Kidney (tissue), 14 donors: ENCODE data around the gene JAK1. TPM values are rescaled to one million over a fixed set of nuclear protein-coding genes. Genes with fewer than 3 reads are reported as not detected.

Source experiments
- DNase-seq, 5 donors: peaks; one replicate each; pipeline ENCODE4 v3.0.0-alpha.2; 2013 to 2020
- FAIRE-seq: peaks from 2 replicates; lab custom pipeline; 2012; peaks lifted over from hg19 to GRCh38; lab: Jason Lieb, UNC
- H3K27ac ChIP-seq, 2 donors: one replicate each; pipeline ENCODE4 v1.7.0; 2013; ENCODE audit warnings: low read depth in 2 of 2, low read length in 2 of 2, inconsistent platforms in 1 of 2
- H3K27me3 ChIP-seq: one replicate; pipeline ENCODE4 v1.7.1; 2013; ENCODE audit warnings: low read length, inconsistent platforms; ENCODE audit not compliant: control insufficient read depth, insufficient read depth
- H3K36me3 ChIP-seq, 3 donors: one replicate each; pipeline versions ENCODE4 v1.7.0 to v1.7.1; 2013; ENCODE audit warnings: low read length in 3 of 3, control low read depth in 1 of 3, inconsistent platforms in 1 of 3; ENCODE audit not compliant: insufficient read depth in 3 of 3, control insufficient read depth in 2 of 3
- H3K4me1 ChIP-seq, 3 donors: one replicate each; pipeline versions ENCODE4 v1.7.0 to v1.7.1; 2013; ENCODE audit warnings: low read length in 3 of 3, inconsistent platforms in 1 of 3, low read depth in 1 of 3; ENCODE audit not compliant: control insufficient read depth in 2 of 3, insufficient read depth in 2 of 3
- H3K4me3 ChIP-seq, 3 donors: one replicate each; pipeline versions ENCODE4 v1.7.0 to v1.8.1; 2013; ENCODE audit warnings: low read length in 3 of 3, control low read depth in 1 of 3, inconsistent platforms in 1 of 3
- H3K9ac ChIP-seq, 3 donors: one replicate each; pipeline versions ENCODE4 v1.7.0 to v1.7.1; 2013; ENCODE audit warnings: low read length in 3 of 3, control low read depth in 1 of 3, inconsistent platforms in 1 of 3
- H3K9me3 ChIP-seq, 3 donors: one replicate each; pipeline versions ENCODE4 v1.7.0 to v1.7.1; 2013; ENCODE audit warnings: low read length in 3 of 3, control low read depth in 1 of 3, inconsistent platforms in 1 of 3; ENCODE audit not compliant: control insufficient read depth in 2 of 3, insufficient read depth in 1 of 3
- CTCF ChIP-seq: IDR thresholded peaks from 3 replicates; pipeline ENCODE4 v1.5.1; 2012; ENCODE audit warnings: mild to moderate bottlenecking, moderate library complexity, borderline replicate concordance; ENCODE audit not compliant: insufficient read depth; ENCODE audit errors: extremely low read depth
- intact Hi-C: fragments of 100-400 bp; cut with DNase I; formaldehyde crosslinking; loops from one replicate; pipeline ENCODE4 v1.11.1; 2022
- polyA plus RNA-seq: library from polyadenylated mRNA; stranded (reverse); fragments of 350-450 nt; fragmentation: Illumina TruSeq; extraction: RNeasy Lipid Tissue Mini Kit (QIAGEN cat#74804); gene quantifications from one replicate; pipeline ENCODE4 v1.2.3, GENCODE V29; 2014; ENCODE audit warnings: low read depth, low replicate concordance; ENCODE audit not compliant: insufficient read depth
- total RNA-seq: library from RNA; stranded (reverse); fragmentation: NEBNext Ultra II Directional; extraction: Animal tissue kit (Norgen Biotek cat#: 25700); gene quantifications from one replicate; pipeline ENCODE4 v1.2.1, GENCODE V29; 2021
- donor health status: control.
- donor health status: control.
- donor health status: control.
- donor health status: control.
- donor health status: control.
- donor health status: DM: yes; HTN: yes; CAD: no.
- donor health status: Normal renal cell carcinoma (clear cell type).

JAK1 gene
- total and polyA plus RNA-seq, 2 donors from 2014 or later = 33.6 to 173 TPM

- FAIRE-seq (no peak), DNase-seq (no peak)
- no peaks in the 10 kb centered on the region for H3K9me3 ChIP-seq
- no peak overlapping the region for H3K9ac ChIP-seq
- H3K27me3 ChIP-seq = no peaks in the 10 kb centered on the region
- H3K36me3 ChIP-seq = peaks cover 4 to 32% (median 25%) of the 10 kb centered on the region in 3 donors
- no peak for TF ChIP-seq CTCF
- no peak overlapping the region for H3K27ac ChIP-seq
- H3K4me1 ChIP-seq = peaks cover 0 to 5% (median 3%) of the 10 kb centered on the region in 3 donors
- intact Hi-C loops = no loop called here
- no peak overlapping the region for H3K4me3 ChIP-seq
Measured at GRCh38 chr1:64865105-64865757, 101.1 kb downstream of the JAK1 start.

- no peak overlapping the region for H3K9ac ChIP-seq
- no peaks in the 10 kb centered on the region for H3K9me3 ChIP-seq
- no peak for TF ChIP-seq CTCF
- peaks cover 0 to 5% (median 3%) of the 10 kb centered on the region in 3 donors for H3K4me1 ChIP-seq
- intact Hi-C loops = no loop called here
- no peaks in the 10 kb centered on the region for H3K27me3 ChIP-seq
- H3K36me3 ChIP-seq = peaks cover 7 to 33% (median 27%) of the 10 kb centered on the region in 3 donors
- no peak overlapping the region for H3K27ac ChIP-seq
- DNase-seq (peak in 3 of 5 donors; percentile 29 to 91 (median 71)), FAIRE-seq (no peak)
- H3K4me3 ChIP-seq = no peak overlapping the region
Measured at GRCh38 chr1:64864018-64864940, 102.1 kb downstream of the JAK1 start.

- intact Hi-C loops = no loop called here
- FAIRE-seq = no peak
Measured at GRCh38 chr1:64861611-64862010, 104.7 kb downstream of the JAK1 start.

More at GRCh38 chr1:64861611-64862010, 104.7 kb downstream of the JAK1 start:
- no peak overlapping the region for H3K4me3 ChIP-seq
- DNase-seq = peak in 2 of 5 donors; percentile 35 to 37
- no peak overlapping the region for H3K9ac ChIP-seq
- no peaks in the 10 kb centered on the region for H3K27me3 ChIP-seq
- H3K36me3 ChIP-seq = peaks cover 12 to 45% (median 35%) of the 10 kb centered on the region in 3 donors
- H3K4me1 ChIP-seq = peaks cover 0 to 5% (median 3%) of the 10 kb centered on the region in 3 donors
- no peaks in the 10 kb centered on the region for H3K9me3 ChIP-seq
- no peak overlapping the region for H3K27ac ChIP-seq
- peak; percentile 37 for TF ChIP-seq CTCF
